PC-3 (cell line): ENCODE results near the gene MNT. TPM values are rescaled to one million over a fixed set of nuclear protein-coding genes. Genes with fewer than 3 reads are reported as not detected.

Source experiments
- ATAC-seq: fragments of 200-7000 bp; cut with Tn5 transposase; 2 replicates; pipeline ENCODE4 v1.9.1; 2020; ENCODE audit warnings: mild to moderate bottlenecking, moderate library complexity
- BruUV-seq: library from RNA; stranded (reverse); fragments of 400-500 nt; replicated peaks from 2 replicates; lab custom pipeline; 2021; lab: Mats Ljungman, UMichigan
- CTCF ChIA-PET: fragments of 300-600 bp; sonication (Branson Sonifier 250); formaldehyde crosslinking; loops from one replicate; lab custom pipeline; 2022; ENCODE audit warnings: antibody characterized with exemption; lab: Charles Lee
- POLR2A ChIA-PET: fragments of 300-600 bp; sonication (Branson Sonifier 250); formaldehyde crosslinking; loops from one replicate; lab custom pipeline; 2022; ENCODE audit warnings: antibody characterized with exemption; ENCODE audit not compliant: unreplicated experiment; lab: Charles Lee
- DNase-seq: peaks from one replicate; pipeline ENCODE4 v3.0.0-alpha.2; 2015
- H2AFZ ChIP-seq: fragments of 300-600 bp; sonication (generic); 2 replicates; pipeline ENCODE4 v1.6.0; 2016; ENCODE audit warnings: antibody characterized with exemption, low read length
- H3F3A ChIP-seq: fragments of 300-600 bp; sonication (generic); one replicate; pipeline ENCODE4 v1.6.0; 2017; ENCODE audit warnings: antibody characterized with exemption, low read length, control low read depth, mild to moderate bottlenecking; ENCODE audit not compliant: unreplicated experiment
- H3K27ac ChIP-seq: fragments of 300-600 bp; sonication (generic); 2 replicates; pipeline ENCODE4 v1.5.1; 2016; ENCODE audit warnings: mild to moderate bottlenecking, low read length
- H3K27me3 ChIP-seq: fragments of 300-600 bp; sonication (generic); 2 replicates; pipeline ENCODE4 v1.6.1; 2016; ENCODE audit warnings: low read length, mixed read lengths
- H3K36me3 ChIP-seq: fragments of 300-600 bp; sonication (generic); 2 replicates; pipeline ENCODE4 v1.6.1; 2016; ENCODE audit warnings: low read depth, mixed run types, low read length, mixed read lengths
- H3K4me1 ChIP-seq: fragments of 300-600 bp; sonication (generic); 2 replicates; pipeline ENCODE4 v1.5.1; 2016; ENCODE audit warnings: low read length; ENCODE audit not compliant: insufficient read depth
- H3K4me2 ChIP-seq: fragments of 300-600 bp; sonication (generic); 2 replicates; pipeline ENCODE4 v1.6.0; 2016; ENCODE audit warnings: low read length
- H3K4me3 ChIP-seq: fragments of 300-600 bp; sonication (generic); 2 replicates; pipeline ENCODE4 v1.5.1; 2016; ENCODE audit warnings: mild to moderate bottlenecking, low read length, mixed read lengths
- H3K79me2 ChIP-seq: fragments of 300-600 bp; sonication (generic); 2 replicates; pipeline ENCODE4 v1.6.1; 2017; ENCODE audit warnings: low read length, mixed read lengths
- H3K9ac ChIP-seq: fragments of 300-600 bp; sonication (generic); 2 replicates; pipeline ENCODE4 v1.6.0; 2016; ENCODE audit warnings: mild to moderate bottlenecking, low read length
- H3K9me2 ChIP-seq: fragments of 300-600 bp; sonication (generic); replicated peaks from 2 replicates; pipeline ENCODE4 v1.6.1; 2016; ENCODE audit warnings: mixed run types, low read length, mixed read lengths
- H3K9me3 ChIP-seq: fragments of 300-600 bp; sonication (generic); 2 replicates; pipeline ENCODE4 v1.6.1; 2016; ENCODE audit warnings: low read length, mixed read lengths
- H4K20me1 ChIP-seq: fragments of 300-600 bp; sonication (generic); 2 replicates; pipeline ENCODE4 v1.6.1; 2016; ENCODE audit warnings: low read length, mixed read lengths
- CTCF ChIP-seq: fragments of 300-600 bp; sonication (generic); conservative IDR thresholded peaks from 2 replicates; pipeline ENCODE4 v1.5.1; 2017; ENCODE audit warnings: antibody characterized with exemption, low read depth, mild to moderate bottlenecking, low read length
- EZH2 ChIP-seq: fragments of 300-600 bp; sonication (generic); IDR thresholded peaks from one replicate; pipeline ENCODE4 v1.6.1; 2017; ENCODE audit warnings: antibody characterized with exemption, mild to moderate bottlenecking, low read length; ENCODE audit not compliant: unreplicated experiment
- EZH2phosphoT487 ChIP-seq: fragments of 300-600 bp; sonication (generic); IDR thresholded peaks from 2 replicates; pipeline ENCODE4 v1.6.1; 2018; ENCODE audit warnings: mild to moderate bottlenecking, antibody characterized with exemption, low read length, borderline replicate concordance
- intact Hi-C: fragments of 100-400 bp; cut with micrococcal nuclease; formaldehyde crosslinking; loops from 2 replicates; pipeline ENCODE4 v1.9.0; 2023
- total RNA-seq: library from RNA; depleted of rRNA; stranded (reverse); fragments of >200 nt; gene quantifications from 2 replicates; pipeline ENCODE4 v1.2.3, GENCODE V29; 2014

MNT gene
- total RNA-seq, 1 experiment from 2014 or later, result 19.1 TPM

GRCh38 chr17:2351269-2351668 is 49.6 kb downstream of the MNT start:
- Histone ChIP-seq H3K36me3 (no peaks in the 10 kb centered on the region), H3K4me2 (no peak overlapping the region), H3K9ac (no peak overlapping the region), H2AFZ (no peak overlapping the region), H3K4me3 (no peak overlapping the region), H3F3A (no peaks in the 10 kb centered on the region), H3K9me3 (no peaks in the 10 kb centered on the region), H3K27me3 (no peaks in the 10 kb centered on the region), H3K9me2 (no peaks in the 10 kb centered on the region), H3K79me2 (no peaks in the 10 kb centered on the region), H4K20me1 (no peaks in the 10 kb centered on the region), H3K4me1 (peaks cover 22% of the 10 kb centered on the region; the same call in 1 of the 2 replicates), H3K27ac (no peak overlapping the region)
- no TSS peak for BruUV-seq
- no peak for TF ChIP-seq EZH2phosphoT487
- no peak for TF ChIP-seq EZH2
- no peak for TF ChIP-seq CTCF
- ATAC-seq (no peak), DNase-seq (no peak)
- intact Hi-C loops, result no loop called here
- POLR2A ChIA-PET, result no interaction called here
- CTCF ChIA-PET, result no interaction called here

DNA sequence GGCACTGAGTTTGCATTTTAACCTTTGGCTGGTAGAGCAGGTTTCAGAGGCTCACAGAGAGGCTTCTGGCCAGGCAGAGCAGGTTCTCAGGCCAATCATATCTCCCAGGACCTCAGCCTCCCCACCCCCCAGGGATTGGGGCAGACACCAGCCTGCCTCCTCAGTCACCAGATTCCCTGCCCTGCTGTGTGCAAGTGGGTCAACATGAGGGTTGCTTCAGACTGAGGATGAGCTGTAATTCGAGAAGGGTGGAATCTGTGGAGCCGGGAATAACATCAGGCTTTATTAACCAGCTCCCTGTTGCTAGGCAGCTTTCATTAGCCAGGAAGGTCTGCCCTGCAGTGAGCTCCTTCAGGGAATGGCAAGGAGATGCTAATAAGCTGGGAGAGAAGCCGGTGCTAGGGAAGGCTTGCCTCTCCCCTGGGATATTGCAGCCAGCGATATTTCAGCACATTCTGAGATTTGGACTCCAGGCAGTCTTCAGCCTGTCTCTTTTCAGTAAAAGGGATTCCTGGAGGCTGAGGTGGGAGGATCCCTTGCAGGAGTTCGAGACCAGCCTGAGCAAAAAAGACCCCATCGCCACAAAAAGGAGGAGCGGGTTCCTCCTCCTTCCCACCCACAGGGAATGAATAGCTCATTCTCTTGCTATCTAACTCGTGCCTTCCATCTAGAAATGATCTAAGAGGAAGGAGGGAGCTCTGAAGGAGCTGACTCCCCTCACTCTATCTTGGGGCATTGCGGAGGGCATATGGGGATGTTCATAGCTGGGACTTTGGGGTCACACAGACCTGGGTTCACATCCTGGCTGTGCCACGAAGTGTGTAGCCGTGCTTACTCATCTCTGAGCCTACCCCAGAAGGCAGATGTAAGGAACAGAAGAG is 52.8 kb downstream of the MNT start:
- H3K9me3 ChIP-seq, result no peaks in the 10 kb centered on the region
- no peaks in the 10 kb centered on the region for H3K79me2 ChIP-seq
- H4K20me1 ChIP-seq, result no peaks in the 10 kb centered on the region
- CTCF ChIA-PET, result no interaction called here
- H3K4me1 ChIP-seq, result peaks cover 27% of the 10 kb centered on the region
- H3K4me2 ChIP-seq, result peak overlapping the region; percentile 1; the same call in 1 of the 2 replicates
- no peaks in the 10 kb centered on the region for H3K36me3 ChIP-seq
- H3K9me2 ChIP-seq, result no peaks in the 10 kb centered on the region
- peak overlapping the region; percentile 15; the same call in 1 of the 2 replicates for H3K27ac ChIP-seq
- intact Hi-C loops, result no loop called here
- POLR2A ChIA-PET, result no interaction called here
- H3F3A ChIP-seq, result no peaks in the 10 kb centered on the region
- H3K4me3 ChIP-seq, result no peak overlapping the region
- no peaks in the 10 kb centered on the region for H3K27me3 ChIP-seq
- ATAC-seq, result peak; percentile 90
- DNase-seq, result peak; percentile 75
- no peak overlapping the region for H3K9ac ChIP-seq
- no TSS peak for BruUV-seq
- no peak for TF ChIP-seq CTCF
- TF ChIP-seq EZH2phosphoT487, result no peak
- TF ChIP-seq EZH2, result no peak
- H2AFZ ChIP-seq, result no peak overlapping the region

GRCh38 chr17:2346475-2346874 is 54.4 kb downstream of the MNT start:
- CTCF ChIA-PET, result no interaction called here
- Histone ChIP-seq H3K4me2 (no peak overlapping the region; the same call in 1 of the 2 replicates), H3K36me3 (no peaks in the 10 kb centered on the region), H3K4me3 (no peak overlapping the region), H3K27ac (peak overlapping the region; percentile 49), H3K9me3 (no peaks in the 10 kb centered on the region), H3K4me1 (peaks cover 27% of the 10 kb centered on the region), H3K27me3 (no peaks in the 10 kb centered on the region), H4K20me1 (no peaks in the 10 kb centered on the region), H3F3A (no peaks in the 10 kb centered on the region), H3K9me2 (no peaks in the 10 kb centered on the region), H3K9ac (no peak overlapping the region), H2AFZ (no peak overlapping the region), H3K79me2 (no peaks in the 10 kb centered on the region)
- no TSS peak for BruUV-seq
- TF ChIP-seq EZH2phosphoT487 (no peak), EZH2 (no peak), CTCF (no peak)
- ATAC-seq (no peak), DNase-seq (peak; percentile 41)
- intact Hi-C loops, result no loop called here
- POLR2A ChIA-PET, result no interaction called here
